ENCODE data around the gene KIF6.

The KIF6 gene

DNA sequence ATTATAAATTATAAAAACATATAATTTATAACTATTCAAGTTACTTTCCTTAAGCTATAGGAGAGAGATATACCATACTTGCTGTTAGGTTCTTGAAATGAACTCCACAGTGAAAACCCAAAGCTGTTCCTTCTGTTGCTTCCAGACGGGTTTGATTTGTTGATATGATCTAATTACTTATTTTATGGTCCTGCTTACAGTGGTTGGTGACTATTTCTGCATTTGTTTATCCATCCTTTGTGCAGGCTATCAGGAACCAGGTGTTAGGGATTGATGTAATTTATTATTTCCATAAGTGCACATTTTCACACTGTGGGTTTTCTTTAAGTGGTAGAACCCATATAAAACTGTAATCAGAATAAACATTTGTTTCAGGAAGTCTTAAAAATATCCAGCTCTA is 167.1 kb downstream of the KIF6 start:
- in situ Hi-C loops (cut with MboI; ENCODE audit: low pct_unique_long_range_greater_than_20kb, low sequenced_read_pairs, unreplicated experiment): no loop called here
- no peak for TF ChIP-seq CTCF (IDR thresholded peaks at IDR 0.05; ENCODE audit: extremely low read depth, insufficient read depth, missing control alignments)
- DNase-seq (ENCODE audit: low spot score): no peak

DNA sequence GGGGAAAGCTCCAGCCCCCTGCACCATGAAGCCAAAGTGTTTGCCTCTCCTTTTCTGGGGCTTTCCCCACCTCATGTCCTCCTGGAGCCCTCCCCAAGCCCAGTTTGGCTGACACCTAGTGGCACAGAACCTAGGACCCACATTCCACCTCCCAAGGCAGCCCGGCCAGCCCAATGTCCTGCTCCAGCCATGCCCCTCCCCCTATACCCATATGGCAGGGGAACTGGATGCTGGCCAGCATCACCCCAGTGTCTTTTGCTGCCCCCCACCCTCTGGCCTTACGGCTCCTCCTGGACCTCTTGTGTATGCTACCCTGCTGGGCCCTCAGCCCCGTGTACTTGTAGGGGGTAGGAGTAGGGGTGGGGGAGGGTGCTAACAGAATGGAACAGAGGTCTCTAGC is 170.1 kb downstream of the KIF6 start:
- in situ Hi-C loops (cut with MboI; ENCODE audit: low pct_unique_long_range_greater_than_20kb, low sequenced_read_pairs, unreplicated experiment): no loop called here
- no peak for TF ChIP-seq CTCF (IDR thresholded peaks at IDR 0.05; ENCODE audit: extremely low read depth, insufficient read depth, missing control alignments)
- no peak for DNase-seq (ENCODE audit: low spot score)

DNA sequence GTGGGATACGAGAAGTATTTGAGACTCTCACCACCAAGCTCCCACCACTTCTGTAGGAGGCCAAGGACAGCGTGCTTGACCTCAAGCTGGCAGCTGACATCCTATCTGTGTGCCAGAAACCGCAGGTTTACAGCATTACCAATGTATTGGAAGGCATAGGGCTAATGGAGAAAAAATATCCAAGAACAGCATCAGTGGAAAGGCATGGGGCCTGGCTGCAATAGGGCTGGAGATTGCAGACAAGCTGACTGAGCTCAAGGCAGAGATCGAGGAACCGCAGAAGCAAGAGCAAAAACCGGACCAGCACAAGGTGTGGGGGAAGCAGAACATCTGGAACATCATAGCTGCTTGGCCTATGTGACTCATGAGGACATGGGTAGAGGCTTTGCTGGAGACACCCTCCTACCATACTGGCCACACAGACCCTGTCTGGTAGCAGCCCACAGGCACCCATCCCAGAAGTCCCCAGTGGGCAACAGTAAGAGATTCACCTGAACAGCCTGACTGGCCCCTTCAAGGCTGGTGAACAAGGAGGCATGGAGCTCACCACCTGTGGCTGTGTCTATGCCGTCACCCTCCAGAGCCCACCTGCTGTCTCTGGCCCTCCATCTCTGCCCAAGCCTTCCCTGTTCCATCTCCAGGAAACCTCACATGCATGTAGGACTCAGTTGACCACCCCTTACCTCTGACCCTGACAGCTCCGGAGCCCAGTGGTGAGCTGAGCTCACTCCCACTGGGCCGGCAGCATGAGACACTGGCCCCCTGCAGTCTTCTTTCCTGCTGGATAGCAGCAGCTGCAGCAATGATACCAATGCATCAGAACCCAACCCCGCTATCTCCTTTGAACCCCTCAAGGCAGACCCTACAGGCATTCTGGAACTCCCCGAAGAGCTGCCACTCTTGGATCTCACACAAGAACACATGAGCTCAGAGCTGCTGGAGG is 171.1 kb downstream of the KIF6 start:
- DNase-seq (ENCODE audit: low spot score): no peak
- no peak for TF ChIP-seq CTCF (IDR thresholded peaks at IDR 0.05; ENCODE audit: extremely low read depth, insufficient read depth, missing control alignments)
- in situ Hi-C loops (cut with MboI; ENCODE audit: low pct_unique_long_range_greater_than_20kb, low sequenced_read_pairs, unreplicated experiment): no loop called here

- no peak for DNase-seq (ENCODE audit: low spot score)
- in situ Hi-C loops (cut with MboI; ENCODE audit: low pct_unique_long_range_greater_than_20kb, low sequenced_read_pairs, unreplicated experiment): no loop called here
- no peak for TF ChIP-seq CTCF (IDR thresholded peaks at IDR 0.05; ENCODE audit: extremely low read depth, insufficient read depth, missing control alignments)
Measured at GRCh38 chr6:39553029-39553428, 172.2 kb downstream of the KIF6 start.

- DNase-seq (ENCODE audit: low spot score): no peak
- TF ChIP-seq CTCF (IDR thresholded peaks at IDR 0.05; ENCODE audit: extremely low read depth, insufficient read depth, missing control alignments): no peak
Measured at GRCh38 chr6:39550191-39550590, 175.0 kb downstream of the KIF6 start.

DNA sequence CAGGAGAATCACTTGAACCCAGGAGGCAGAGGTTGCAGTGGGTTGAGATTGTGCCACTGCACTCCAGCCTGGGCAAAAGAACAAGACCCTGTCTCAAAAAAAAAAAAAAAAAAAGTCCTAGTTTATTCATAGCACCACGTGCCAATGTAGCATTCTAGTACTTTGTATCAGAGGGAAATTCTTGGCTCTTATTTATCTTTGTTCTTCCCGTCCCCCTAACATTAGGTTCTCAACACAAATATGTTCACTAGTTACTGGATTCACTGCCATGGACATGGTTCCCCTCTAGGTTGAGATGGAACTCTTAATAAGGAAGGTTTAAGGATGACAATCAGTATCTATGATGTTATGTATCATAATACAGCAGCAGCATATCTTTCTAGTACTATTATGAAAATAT is 178.5 kb downstream of the KIF6 start:
- DNase-seq (ENCODE audit: low spot score): no peak
- in situ Hi-C loops (cut with MboI; ENCODE audit: low pct_unique_long_range_greater_than_20kb, low sequenced_read_pairs, unreplicated experiment): no loop called here
- TF ChIP-seq CTCF (IDR thresholded peaks at IDR 0.05; ENCODE audit: extremely low read depth, insufficient read depth, missing control alignments): no peak

More at GRCh38 chr6:39550191-39550590, 175.0 kb downstream of the KIF6 start:
- in situ Hi-C loops (cut with MboI; ENCODE audit: low pct_unique_long_range_greater_than_20kb, low sequenced_read_pairs, unreplicated experiment): no loop called here
